BE2C (cell line): ENCODE results near the gene DNAJA4.

Source experiments
- DNase-seq: peaks from one replicate; pipeline ENCODE4 v3.0.0-alpha.2; 2020
- H3K27me3 ChIP-seq: fragments of 250-450 bp; sonication (Bioruptor Pico); 2 replicates; pipeline ENCODE4 v1.5.1; 2020; ENCODE audit warnings: mild to moderate bottlenecking
- H3K36me3 ChIP-seq: fragments of 250-450 bp; sonication (Bioruptor Pico); 2 replicates; pipeline ENCODE4 v1.5.1; 2020; ENCODE audit warnings: mild to moderate bottlenecking
- H3K4me1 ChIP-seq: fragments of 250-450 bp; sonication (Bioruptor Pico); 2 replicates; pipeline ENCODE4 v1.5.1; 2020
- H3K4me3 ChIP-seq: 2 replicates; pipeline ENCODE4 v1.5.1; 2011; ENCODE audit warnings: low read depth, low read length
- H3K9me3 ChIP-seq: fragments of 250-450 bp; sonication (Bioruptor Pico); 2 replicates; pipeline ENCODE4 v1.5.1; 2020
- CTCF ChIP-seq: IDR thresholded peaks from 2 replicates; pipeline ENCODE4 v1.5.1; 2012; ENCODE audit warnings: mild to moderate bottlenecking, low read depth, low read length

Gene DNAJA4

GRCh38 chr15:78259232-78259631, 5.1 kb upstream of the DNAJA4 start:
- H3K4me1 ChIP-seq, result no peaks in the 10 kb centered on the region
- no peaks in the 10 kb centered on the region for H3K36me3 ChIP-seq
- no peak for DNase-seq
- TF ChIP-seq CTCF, result no peak
- no peaks in the 10 kb centered on the region for H3K27me3 ChIP-seq
- no peak overlapping the region for H3K4me3 ChIP-seq
- no peaks in the 10 kb centered on the region for H3K9me3 ChIP-seq

- Histone ChIP-seq H3K4me3 (no peak overlapping the region), H3K4me1 (no peaks in the 10 kb centered on the region), H3K27me3 (no peaks in the 10 kb centered on the region), H3K9me3 (no peaks in the 10 kb centered on the region), H3K36me3 (no peaks in the 10 kb centered on the region)
- no peak for DNase-seq
- no peak for TF ChIP-seq CTCF
These were observed 3.9 kb upstream of the DNAJA4 start for GRCh38 chr15:78260489-78260888.

- no peak for DNase-seq
- no peaks in the 10 kb centered on the region for H3K27me3 ChIP-seq
- H3K4me3 ChIP-seq, result no peak overlapping the region
- no peak for TF ChIP-seq CTCF
- H3K36me3 ChIP-seq, result no peaks in the 10 kb centered on the region
- no peaks in the 10 kb centered on the region for H3K4me1 ChIP-seq
- H3K9me3 ChIP-seq, result no peaks in the 10 kb centered on the region
These were observed 3.3 kb upstream of the DNAJA4 start for GRCh38 chr15:78261062-78261461.

- no peak for TF ChIP-seq CTCF
- no peak for DNase-seq
- no peak overlapping the region for H3K4me3 ChIP-seq
- no peaks in the 10 kb centered on the region for H3K4me1 ChIP-seq
- no peaks in the 10 kb centered on the region for H3K27me3 ChIP-seq
- no peaks in the 10 kb centered on the region for H3K36me3 ChIP-seq
- H3K9me3 ChIP-seq, result no peaks in the 10 kb centered on the region
These were observed 996 bp upstream of the DNAJA4 start for GRCh38 chr15:78263351-78263781.

- Histone ChIP-seq H3K4me1 (no peaks in the 10 kb centered on the region), H3K9me3 (no peaks in the 10 kb centered on the region), H3K36me3 (no peaks in the 10 kb centered on the region), H3K4me3 (no peak overlapping the region), H3K27me3 (no peaks in the 10 kb centered on the region)
- no peak for TF ChIP-seq CTCF
- no peak for DNase-seq
These were observed 457 bp upstream of the DNAJA4 start for GRCh38 chr15:78263907-78264303.

- no peaks in the 10 kb centered on the region for H3K4me1 ChIP-seq
- H3K9me3 ChIP-seq, result no peaks in the 10 kb centered on the region
- DNase-seq, result no peak
- H3K36me3 ChIP-seq, result no peaks in the 10 kb centered on the region
- H3K27me3 ChIP-seq, result no peaks in the 10 kb centered on the region
- H3K4me3 ChIP-seq, result peak overlapping the region; percentile 51
- TF ChIP-seq CTCF, result no peak
These were observed 737 bp downstream of the DNAJA4 start for GRCh38 chr15:78265137-78265460.
